Astrocyte (in vitro differentiated cells and primary cell): ENCODE data around the gene MN1. TPM values are rescaled to one million over a fixed set of nuclear protein-coding genes. Genes with fewer than 3 reads are reported as not detected.

Source experiments
- DNase-seq: peaks from one replicate; pipeline ENCODE4 v3.0.0-alpha.2; 2010; ENCODE audit warnings: low read depth
- FAIRE-seq: peaks from 2 replicates; lab custom pipeline; 2011; peaks lifted over from hg19 to GRCh38; lab: Jason Lieb, UNC
- H2AFZ ChIP-seq: 2 replicates; pipeline ENCODE4 v1.6.0; 2012; ENCODE audit warnings: low read depth, low read length, inconsistent platforms
- H3K27ac ChIP-seq: 2 replicates; pipeline ENCODE4 v1.5.1; 2011; ENCODE audit warnings: low read depth, low read length, inconsistent platforms
- H3K27me3 ChIP-seq: 2 replicates; pipeline ENCODE4 v1.6.0; 2011; ENCODE audit warnings: low read length, inconsistent platforms; ENCODE audit not compliant: insufficient read depth
- H3K36me3 ChIP-seq: 2 replicates; pipeline ENCODE4 v1.5.1; 2011; ENCODE audit warnings: low read length, inconsistent platforms; ENCODE audit not compliant: insufficient read depth
- H3K4me1 ChIP-seq: 2 replicates; pipeline ENCODE4 v1.5.1; 2011; ENCODE audit warnings: low read length, inconsistent platforms; ENCODE audit not compliant: insufficient read depth
- H3K4me2 ChIP-seq: 2 replicates; pipeline ENCODE4 v1.6.0; 2012; ENCODE audit warnings: low read length, inconsistent platforms
- H3K4me3 ChIP-seq: 2 replicates; pipeline ENCODE4 v1.5.1; 2011; ENCODE audit warnings: low read depth, mild to moderate bottlenecking, low read length, inconsistent platforms; ENCODE audit not compliant: insufficient read depth
- H3K79me2 ChIP-seq: 2 replicates; pipeline ENCODE4 v1.6.0; 2012; ENCODE audit warnings: mild to moderate bottlenecking, low read length, inconsistent platforms; ENCODE audit not compliant: insufficient read depth
- H3K9ac ChIP-seq: 2 replicates; pipeline ENCODE4 v1.6.0; 2012; ENCODE audit warnings: mild to moderate bottlenecking, low read length, inconsistent platforms
- H3K9me3 ChIP-seq: 2 replicates; pipeline ENCODE4 v1.5.1; 2012; ENCODE audit warnings: low read depth, mild to moderate bottlenecking, low read length, inconsistent platforms; ENCODE audit not compliant: insufficient read depth
- H4K20me1 ChIP-seq: 2 replicates; pipeline ENCODE4 v1.6.0; 2012; ENCODE audit warnings: low read length, inconsistent platforms; ENCODE audit not compliant: insufficient read depth
- H3K27ac Mint-ChIP-seq: one replicate; pipeline ENCODE4 v1.8.0; 2021; ENCODE audit warnings: mild to moderate bottlenecking, mixed read lengths; ENCODE audit not compliant: unreplicated experiment
- H3K27me3 Mint-ChIP-seq: one replicate; pipeline ENCODE4 v1.8.0; 2021; ENCODE audit warnings: low read depth, mixed read lengths; ENCODE audit not compliant: unreplicated experiment
- H3K36me3 Mint-ChIP-seq: one replicate; pipeline ENCODE4 v1.8.0; 2021; ENCODE audit warnings: low read depth, mixed read lengths; ENCODE audit not compliant: unreplicated experiment
- H3K4me1 Mint-ChIP-seq: one replicate; pipeline ENCODE4 v1.8.0; 2021; ENCODE audit warnings: low read depth, mixed read lengths; ENCODE audit not compliant: unreplicated experiment
- H3K4me3 Mint-ChIP-seq: one replicate; pipeline ENCODE4 v1.8.0; 2021; ENCODE audit warnings: mild to moderate bottlenecking, moderate library complexity, mixed read lengths; ENCODE audit not compliant: unreplicated experiment
- H3K9me3 Mint-ChIP-seq: one replicate; pipeline ENCODE4 v1.8.0; 2021; ENCODE audit warnings: mild to moderate bottlenecking, mixed read lengths; ENCODE audit not compliant: unreplicated experiment
- EZH2 ChIP-seq: IDR thresholded peaks from 2 replicates; pipeline ENCODE4 v1.6.1; 2012; ENCODE audit warnings: mild to moderate bottlenecking, low read length, inconsistent platforms; ENCODE audit not compliant: insufficient read depth
- total RNA-seq: library from RNA; stranded (reverse); gene quantifications from 2 replicates; pipeline ENCODE4 v1.2.1, GENCODE V29; 2021
- TF ChIP-seq, protein P1 (sequence below): IDR thresholded peaks from 2 replicates; pipeline ENCODE4 v1.5.1; 2011; ENCODE audit warnings: low read depth, mild to moderate bottlenecking, inconsistent platforms, low read length, moderate library complexity; ENCODE audit not compliant: insufficient read depth

The MN1 gene
- total RNA-seq, 1 donor from 2014 or later = 98.6 TPM

- Histone ChIP-seq H3K4me1 (no peaks in the 10 kb centered on the region), H3K27ac (no peak overlapping the region), H3K4me3 (no peak overlapping the region), H3K9ac (no peak overlapping the region), H3K9me3 (no peaks in the 10 kb centered on the region), H2AFZ (no peak overlapping the region), H3K36me3 (no peaks in the 10 kb centered on the region), H3K4me2 (no peak overlapping the region), H3K79me2 (no peaks in the 10 kb centered on the region), H4K20me1 (no peaks in the 10 kb centered on the region), H3K27me3 (no peaks in the 10 kb centered on the region)
- Mint-ChIP-seq H3K36me3 (no peaks in the 10 kb centered on the region), H3K4me3 (no peak overlapping the region), H3K27ac (no peak overlapping the region), H3K4me1 (peaks cover under 1% of the 10 kb centered on the region), H3K27me3 (peaks cover 18% of the 10 kb centered on the region), H3K9me3 (no peaks in the 10 kb centered on the region)
- TF ChIP-seq, protein P1, sequence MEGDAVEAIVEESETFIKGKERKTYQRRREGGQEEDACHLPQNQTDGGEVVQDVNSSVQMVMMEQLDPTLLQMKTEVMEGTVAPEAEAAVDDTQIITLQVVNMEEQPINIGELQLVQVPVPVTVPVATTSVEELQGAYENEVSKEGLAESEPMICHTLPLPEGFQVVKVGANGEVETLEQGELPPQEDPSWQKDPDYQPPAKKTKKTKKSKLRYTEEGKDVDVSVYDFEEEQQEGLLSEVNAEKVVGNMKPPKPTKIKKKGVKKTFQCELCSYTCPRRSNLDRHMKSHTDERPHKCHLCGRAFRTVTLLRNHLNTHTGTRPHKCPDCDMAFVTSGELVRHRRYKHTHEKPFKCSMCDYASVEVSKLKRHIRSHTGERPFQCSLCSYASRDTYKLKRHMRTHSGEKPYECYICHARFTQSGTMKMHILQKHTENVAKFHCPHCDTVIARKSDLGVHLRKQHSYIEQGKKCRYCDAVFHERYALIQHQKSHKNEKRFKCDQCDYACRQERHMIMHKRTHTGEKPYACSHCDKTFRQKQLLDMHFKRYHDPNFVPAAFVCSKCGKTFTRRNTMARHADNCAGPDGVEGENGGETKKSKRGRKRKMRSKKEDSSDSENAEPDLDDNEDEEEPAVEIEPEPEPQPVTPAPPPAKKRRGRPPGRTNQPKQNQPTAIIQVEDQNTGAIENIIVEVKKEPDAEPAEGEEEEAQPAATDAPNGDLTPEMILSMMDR = no peak
- no peak for TF ChIP-seq EZH2
- DNase-seq (no peak), FAIRE-seq (no peak)
Measured at GRCh38 chr22:27816552-27816951, 15.0 kb upstream of the MN1 start.

DNA sequence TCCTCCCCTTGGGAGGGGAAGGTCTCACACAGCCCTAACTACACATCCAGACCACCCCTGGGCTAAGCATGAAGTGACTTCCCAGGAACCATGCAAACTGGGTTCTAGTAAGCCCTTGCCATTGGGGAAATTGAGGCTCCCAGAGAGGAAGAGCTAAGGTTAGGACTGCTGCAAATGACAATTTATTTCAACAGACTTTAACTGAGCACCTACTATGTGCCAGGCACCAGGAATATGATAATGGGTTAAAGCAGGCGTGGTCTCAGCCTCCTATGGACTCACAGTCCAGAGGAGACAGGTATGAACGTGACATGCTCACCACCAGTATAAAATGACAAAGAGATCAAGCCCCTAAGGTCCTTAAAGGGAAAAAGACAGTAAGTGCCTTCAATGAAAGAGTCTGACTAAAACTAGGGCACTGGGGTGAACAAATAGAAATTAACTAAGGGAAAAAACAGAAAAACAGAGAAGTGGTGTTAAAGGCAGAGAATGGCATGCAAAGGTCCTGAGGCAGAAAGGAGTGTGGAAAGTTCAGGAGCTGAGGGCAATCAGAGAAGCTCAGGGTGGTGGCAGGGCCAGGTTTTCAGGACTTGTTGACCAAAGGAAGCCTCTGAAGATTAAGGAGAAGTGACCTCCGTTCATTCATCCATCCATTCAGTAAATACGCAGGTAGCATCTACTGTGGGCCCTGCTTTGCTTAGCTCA is 14.4 kb upstream of the MN1 start:
- Histone ChIP-seq H3K9ac (no peak overlapping the region), H3K4me2 (no peak overlapping the region), H3K9me3 (no peaks in the 10 kb centered on the region), H2AFZ (no peak overlapping the region), H3K27me3 (no peaks in the 10 kb centered on the region), H4K20me1 (no peaks in the 10 kb centered on the region), H3K36me3 (no peaks in the 10 kb centered on the region), H3K79me2 (no peaks in the 10 kb centered on the region), H3K27ac (no peak overlapping the region), H3K4me1 (no peaks in the 10 kb centered on the region), H3K4me3 (no peak overlapping the region)
- H3K36me3 Mint-ChIP-seq = no peaks in the 10 kb centered on the region
- H3K27ac Mint-ChIP-seq = no peak overlapping the region
- peaks cover 22% of the 10 kb centered on the region for H3K27me3 Mint-ChIP-seq
- H3K4me3 Mint-ChIP-seq = no peak overlapping the region
- FAIRE-seq = no peak
- no peaks in the 10 kb centered on the region for H3K9me3 Mint-ChIP-seq
- no peak for TF ChIP-seq EZH2
- TF ChIP-seq, protein P1 = no peak
- DNase-seq = no peak
- H3K4me1 Mint-ChIP-seq = peaks cover 4% of the 10 kb centered on the region

DNA sequence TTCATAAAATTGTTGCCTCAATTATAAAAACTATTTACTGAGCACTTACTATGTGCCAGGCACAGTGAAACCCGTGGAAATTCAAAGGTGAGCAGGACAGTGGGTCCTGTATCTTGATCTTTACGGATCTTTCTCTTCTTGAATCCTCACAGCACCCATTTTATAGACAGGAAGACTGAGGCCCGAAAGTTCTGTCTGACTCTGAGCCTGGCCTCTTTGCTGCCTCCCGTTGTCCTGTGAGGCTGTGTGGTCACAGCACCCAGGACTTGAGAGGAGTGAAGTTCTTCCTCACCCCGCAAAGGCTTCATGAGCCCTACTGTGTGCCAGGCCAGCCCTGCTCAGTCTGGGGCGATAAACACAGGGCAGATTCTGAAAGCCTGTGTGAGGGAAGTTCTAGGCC is 13.4 kb upstream of the MN1 start:
- H3K4me3 Mint-ChIP-seq = no peak overlapping the region
- H2AFZ ChIP-seq = no peak overlapping the region
- FAIRE-seq (no peak), DNase-seq (no peak)
- no peak overlapping the region for H3K27ac Mint-ChIP-seq
- H3K27me3 ChIP-seq = no peaks in the 10 kb centered on the region
- TF ChIP-seq EZH2 = no peak
- TF ChIP-seq, protein P1 = no peak
- no peak overlapping the region for H3K4me2 ChIP-seq
- no peak overlapping the region for H3K4me3 ChIP-seq
- H3K9me3 Mint-ChIP-seq = no peaks in the 10 kb centered on the region
- no peaks in the 10 kb centered on the region for H3K36me3 ChIP-seq
- H3K36me3 Mint-ChIP-seq = no peaks in the 10 kb centered on the region
- peaks cover 12% of the 10 kb centered on the region for H3K4me1 Mint-ChIP-seq
- H3K79me2 ChIP-seq = no peaks in the 10 kb centered on the region
- H3K4me1 ChIP-seq = peaks cover 9% of the 10 kb centered on the region
- peaks cover 22% of the 10 kb centered on the region for H3K27me3 Mint-ChIP-seq
- no peaks in the 10 kb centered on the region for H3K9me3 ChIP-seq
- no peak overlapping the region for H3K27ac ChIP-seq
- no peaks in the 10 kb centered on the region for H4K20me1 ChIP-seq
- H3K9ac ChIP-seq = no peak overlapping the region
